ENCODE measurements around the gene GLI2. TPM values are rescaled to one million over a fixed set of nuclear protein-coding genes. Genes with fewer than 3 reads are reported as not detected.

Gene GLI2
- total and polyA plus RNA-seq, 9 of the 15 experiments (the other 6 are each of a cell fraction or from before 2014, with no cell fraction given), result 0.24 TPM; not detected in 8

DNA sequence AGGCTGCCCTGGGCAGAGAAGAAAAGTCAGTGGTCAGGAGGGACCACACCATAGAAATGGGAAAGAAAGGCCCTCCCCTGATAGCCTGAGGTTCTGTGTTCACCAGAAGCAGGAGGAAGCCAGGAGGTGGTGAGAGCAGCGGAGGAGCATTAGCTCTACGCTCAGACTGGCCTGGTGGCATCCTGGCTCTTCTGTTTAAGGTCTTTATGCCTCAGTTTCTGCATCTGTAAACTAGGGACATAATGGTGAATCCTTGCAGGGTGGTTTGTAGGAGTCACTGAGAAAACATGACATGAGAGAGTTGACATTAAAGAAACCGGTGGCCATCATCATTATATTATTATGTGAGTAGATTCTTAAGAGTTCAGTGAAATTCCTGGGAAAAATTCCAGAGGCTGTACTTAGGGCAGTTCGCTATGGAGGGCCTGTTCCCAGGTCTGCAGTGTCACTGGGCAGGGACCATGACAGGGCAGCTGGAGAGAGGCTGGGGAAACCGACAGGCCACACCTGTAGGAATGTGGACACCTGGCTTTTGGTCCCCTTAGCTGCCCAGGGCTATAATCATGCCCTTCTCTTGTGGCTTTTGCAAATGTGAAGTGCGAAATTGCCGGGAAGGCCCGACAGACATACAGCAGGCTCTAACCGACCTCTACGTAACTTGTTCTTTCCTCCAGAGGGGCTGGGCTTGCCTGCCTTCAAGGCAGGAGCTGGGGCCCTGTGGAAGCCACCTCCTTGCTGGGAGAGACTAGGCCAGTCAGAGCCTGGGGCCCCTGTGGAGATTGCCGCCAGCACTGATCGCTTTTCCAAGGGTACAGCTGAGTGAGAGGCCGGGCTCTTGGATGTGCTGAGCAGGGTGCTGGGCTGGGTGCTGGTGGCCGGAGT is 31.0 kb downstream of the GLI2 start:
- Histone ChIP-seq H3K79me2 (ENCODE audit: control insufficient read depth, insufficient read depth, low read length) (no peaks in the 10 kb centered on the region), H3K4me1 (replicated peaks in 1 of 2; ENCODE audit: control insufficient read depth in 2 of 2, insufficient read depth in 2 of 2, low read length in 2 of 2) (no peaks in the 10 kb centered on the region), H3K27ac (ENCODE audit: extremely low read depth, low read depth, low read length) (no peak overlapping the region), H3K27me3 (ENCODE audit: control insufficient read depth in 2 of 2, insufficient read depth in 2 of 2, low read length in 2 of 2) (peaks cover 18 to 86% of the 10 kb centered on the region in 2 experiments; a peak in 3 of 5 replicates), H3K4me2 (ENCODE audit: insufficient read depth, low read length) (no peak overlapping the region), H3K9me1 (ENCODE audit: control insufficient read depth, insufficient read depth, low read length) (no peaks in the 10 kb centered on the region), H3K36me3 (ENCODE audit: control insufficient read depth, insufficient read depth, low read length) (no peaks in the 10 kb centered on the region), H4K20me1 (replicated peaks; ENCODE audit: control insufficient read depth, insufficient read depth, low read length) (peaks cover 11% of the 10 kb centered on the region; the same call in 1 of the 2 replicates), H3K4me3 (no peak overlapping the region), H2AFZ (ENCODE audit: low read depth, low read length) (no peak overlapping the region), H3K9me3 (replicated peaks; ENCODE audit: control insufficient read depth, insufficient read depth, low read depth, low read length) (no peaks in the 10 kb centered on the region), H3K9ac (ENCODE audit: insufficient read depth in 1 of 2, low read depth in 2 of 2, low read length in 2 of 2) (no peak overlapping the region)
- CTCF ChIA-PET (ENCODE audit: low intra/inter-chr PET ratio), result no interaction called here
- in situ Hi-C loops (cut with MboI) (no loop called here), intact Hi-C loops (cut with micrococcal nuclease) (no loop called here)
- FAIRE-seq (no peak), ATAC-seq (no peak), DNase-seq (ENCODE audit: extremely low read depth in 1 of 4, low spot score in 3 of 4) (no peak)
- POLR2A ChIA-PET, result no interaction called here
- 2% methylated on average over 13 of the region's 14 CpGs for WGBS (ENCODE audit: insufficient coverage, low coverage, missing lambda C conversion rate)
- no TSS peak for BruUV-seq (replicated peaks)
- TF ChIP-seq, protein P1, sequence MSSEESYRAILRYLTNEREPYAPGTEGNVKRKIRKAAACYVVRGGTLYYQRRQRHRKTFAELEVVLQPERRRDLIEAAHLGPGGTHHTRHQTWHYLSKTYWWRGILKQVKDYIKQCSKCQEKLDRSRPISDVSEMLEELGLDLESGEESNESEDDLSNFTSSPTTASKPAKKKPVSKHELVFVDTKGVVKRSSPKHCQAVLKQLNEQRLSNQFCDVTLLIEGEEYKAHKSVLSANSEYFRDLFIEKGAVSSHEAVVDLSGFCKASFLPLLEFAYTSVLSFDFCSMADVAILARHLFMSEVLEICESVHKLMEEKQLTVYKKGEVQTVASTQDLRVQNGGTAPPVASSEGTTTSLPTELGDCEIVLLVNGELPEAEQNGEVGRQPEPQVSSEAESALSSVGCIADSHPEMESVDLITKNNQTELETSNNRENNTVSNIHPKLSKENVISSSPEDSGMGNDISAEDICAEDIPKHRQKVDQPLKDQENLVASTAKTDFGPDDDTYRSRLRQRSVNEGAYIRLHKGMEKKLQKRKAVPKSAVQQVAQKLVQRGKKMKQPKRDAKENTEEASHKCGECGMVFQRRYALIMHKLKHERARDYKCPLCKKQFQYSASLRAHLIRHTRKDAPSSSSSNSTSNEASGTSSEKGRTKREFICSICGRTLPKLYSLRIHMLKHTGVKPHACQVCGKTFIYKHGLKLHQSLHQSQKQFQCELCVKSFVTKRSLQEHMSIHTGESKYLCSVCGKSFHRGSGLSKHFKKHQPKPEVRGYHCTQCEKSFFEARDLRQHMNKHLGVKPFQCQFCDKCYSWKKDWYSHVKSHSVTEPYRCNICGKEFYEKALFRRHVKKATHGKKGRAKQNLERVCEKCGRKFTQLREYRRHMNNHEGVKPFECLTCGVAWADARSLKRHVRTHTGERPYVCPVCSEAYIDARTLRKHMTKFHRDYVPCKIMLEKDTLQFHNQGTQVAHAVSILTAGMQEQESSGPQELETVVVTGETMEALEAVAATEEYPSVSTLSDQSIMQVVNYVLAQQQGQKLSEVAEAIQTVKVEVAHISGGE (CRISPR knock-in tag; IDR thresholded peaks at IDR 0.05), result no peak
- TF ChIP-seq KHSRP (IDR thresholded peaks at IDR 0.05), result no peak
- no peak for TF ChIP-seq ZNF384 (IDR thresholded peaks at IDR 0.05; ENCODE audit: low read depth, low read length)
- TF ChIP-seq MED1 (CRISPR knock-in tag; IDR thresholded peaks at IDR 0.05; ENCODE audit: borderline replicate concordance), result no peak
- no peak for TF ChIP-seq ZNF436 (CRISPR knock-in tag; IDR thresholded peaks at IDR 0.05)
- TF ChIP-seq ZNF146 (CRISPR knock-in tag; IDR thresholded peaks at IDR 0.05; ENCODE audit: unreplicated experiment), result no peak
- no peak for TF ChIP-seq ADNP (tag; IDR thresholded peaks at IDR 0.05)
- no peak for TF ChIP-seq PRMT5 (CRISPR knock-in tag; IDR thresholded peaks at IDR 0.05)
- TF ChIP-seq ZNF79 (CRISPR knock-in tag; IDR thresholded peaks at IDR 0.05; ENCODE audit: low read depth), result no peak
- TF ChIP-seq SETDB1 (IDR thresholded peaks at IDR 0.05; ENCODE audit: low read length), result no peak
- TF ChIP-seq ZNF707 (CRISPR knock-in tag; conservative IDR thresholded peaks at IDR 0.05), result no peak
- no peak for TF ChIP-seq BRD9 (IDR thresholded peaks at IDR 0.05; ENCODE audit: low read depth, partially characterized antibody)
- TF ChIP-seq YBX1 (IDR thresholded peaks at IDR 0.05), result no peak

Data from K562 (cell line).